G401.6 (cell line): ENCODE results near the gene ATL3.
"Not testable (repeated sequence)": the region's sequence is repeated elsewhere in the genome, so short reads cannot be mapped to it uniquely, and the experiment has no call there.

Experiments used
- FAIRE-seq: peaks from 2 replicates; lab custom pipeline; 2012; peaks lifted over from hg19 to GRCh38; lab: Jason Lieb, UNC

Gene ATL3

DNA sequence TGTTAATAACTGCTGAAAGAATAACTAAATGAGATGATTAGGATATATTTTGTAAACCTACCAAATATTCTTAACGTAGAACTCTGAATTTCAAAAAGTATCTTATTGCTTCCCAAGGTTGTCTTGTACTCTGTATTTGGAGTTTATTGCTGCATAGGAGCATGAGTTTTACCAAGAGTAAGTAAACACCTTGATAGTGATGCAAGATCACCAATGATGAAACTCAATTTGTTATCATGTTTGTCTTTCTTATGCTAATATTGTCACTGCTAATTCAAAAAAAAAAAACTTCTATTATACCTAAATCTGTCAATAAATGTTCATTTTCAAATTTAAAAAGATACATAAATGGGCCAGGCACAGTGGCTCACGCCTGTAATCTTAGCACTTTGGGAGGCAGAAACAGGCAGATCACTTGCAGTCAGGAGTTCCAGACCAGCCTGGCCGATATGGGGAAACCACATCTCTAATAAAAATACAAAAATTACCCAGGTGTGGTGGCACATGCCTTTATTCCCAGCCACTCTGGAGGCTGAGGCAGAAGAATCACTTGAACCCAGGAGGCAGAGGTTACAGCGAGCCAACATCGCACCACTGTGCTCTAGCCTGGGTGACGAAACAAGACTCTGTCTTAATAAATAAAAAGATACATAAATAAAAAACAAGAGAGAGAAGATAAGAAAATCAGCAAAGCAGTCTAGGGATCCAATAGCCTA, 84.6 kb downstream of the ATL3 start:
- FAIRE-seq = no peak

- no peak for FAIRE-seq
Measured at GRCh38 chr11:63583357-63583677, 87.9 kb downstream of the ATL3 start.

GRCh38 chr11:63581224-63581623, 90.0 kb downstream of the ATL3 start:
- FAIRE-seq = not testable (repeated sequence)

GRCh38 chr11:63578882-63579281, 92.3 kb downstream of the ATL3 start:
- FAIRE-seq = not testable (repeated sequence)

DNA sequence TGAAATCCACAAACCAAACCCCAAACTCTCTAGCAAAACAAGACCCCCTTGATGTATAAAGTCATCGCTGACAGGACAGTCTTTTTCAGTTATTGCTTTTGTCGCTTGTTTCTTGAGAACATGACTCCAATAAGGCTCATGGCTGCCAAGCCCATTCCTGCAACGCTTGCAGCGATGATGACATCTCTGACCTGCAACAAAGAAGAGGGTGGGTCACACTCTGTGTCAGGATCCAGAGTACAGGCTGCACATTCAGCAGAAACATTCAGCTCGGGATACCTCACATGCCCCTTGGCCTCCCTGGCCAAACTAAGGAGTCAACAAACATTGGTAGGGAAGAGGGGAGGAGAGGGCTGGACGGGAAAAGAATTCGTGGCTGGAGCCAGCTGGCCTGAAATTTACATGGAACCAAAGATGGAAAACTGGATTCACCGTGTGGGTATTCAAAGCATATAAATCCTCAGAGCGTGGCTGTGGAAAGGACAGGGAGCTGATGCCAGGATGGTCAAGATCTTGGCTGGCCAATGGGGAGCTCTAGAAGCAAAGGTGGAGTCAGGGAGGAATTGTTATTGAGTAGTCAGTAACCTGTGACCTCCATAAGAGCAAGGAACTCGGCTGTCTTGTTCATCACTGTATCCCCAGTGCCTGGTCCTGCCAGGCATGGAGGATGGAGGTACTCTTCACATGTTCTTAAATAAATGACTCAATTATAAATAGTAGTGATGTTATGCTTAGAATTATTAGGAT, 96.1 kb downstream of the ATL3 start:
- no peak for FAIRE-seq
